Transverse colon (tissue), 4 donors: ENCODE measurements around the gene CTSC. TPM values are rescaled to one million over a fixed set of nuclear protein-coding genes. Genes with fewer than 3 reads are reported as not detected.

Experiments used
- DNase-seq: peaks from one replicate; pipeline ENCODE4 v3.0.0-alpha.2; 2019
- H3K27ac ChIP-seq, 4 donors: fragments of 200-600 bp; sonication (generic); 2 replicates each; pipeline ENCODE4 v1.5.1; 2016 to 2018; ENCODE audit warnings: inconsistent platforms in 4 of 4
- H3K27me3 ChIP-seq: fragments of 200-600 bp; sonication (generic); 2 replicates; pipeline ENCODE4 v1.5.1; 2017; ENCODE audit warnings: inconsistent platforms
- H3K36me3 ChIP-seq, 4 donors: fragments of 200-600 bp; sonication (generic); 2 replicates each; pipeline ENCODE4 v1.5.1; 2017 to 2019; ENCODE audit warnings: inconsistent platforms in 4 of 4
- H3K4me1 ChIP-seq, 4 donors: fragments of 200-600 bp; sonication (generic); 2 replicates each; pipeline ENCODE4 v1.5.1; 2017 to 2020; ENCODE audit warnings: inconsistent platforms in 4 of 4
- H3K4me3 ChIP-seq, 4 donors: fragments of 200-600 bp; sonication (generic); 1 replicate in 1 of 4; 2 replicates in 3 of 4; pipeline versions ENCODE4 v1.5.1 to v1.6.1; 2017 to 2019; ENCODE audit warnings: inconsistent platforms in 4 of 4
- H3K9me3 ChIP-seq, 2 donors: fragments of 200-600 bp; sonication (generic); 2 replicates each; pipeline ENCODE4 v1.5.1; 2017 to 2019; ENCODE audit warnings: inconsistent platforms in 2 of 2
- CTCF ChIP-seq, 5 experiments: fragments of 200-600 bp in 3 of 5; fragments of 450-650 bp in 2 of 5; sonication (generic) in 3 of 5; IDR thresholded peaks; 1 replicate in 2 of 5; 2 replicates in 3 of 5; pipeline ENCODE4 v1.5.1; 2016 to 2017; ENCODE audit warnings: antibody characterized with exemption in 5 of 5, inconsistent platforms in 3 of 5, mild to moderate bottlenecking in 2 of 5, moderate library complexity in 1 of 5
- EP300 ChIP-seq: sonication (generic); formaldehyde crosslinking; IDR thresholded peaks from one replicate; pipeline ENCODE4 v1.6.1; 2017; ENCODE audit warnings: antibody characterized with exemption, low read depth
- POLR2A ChIP-seq: fragments of 450-650 bp; IDR thresholded peaks from one replicate; pipeline ENCODE4 v1.6.1; 2016; ENCODE audit warnings: antibody characterized with exemption, mild to moderate bottlenecking, moderate library complexity
- POLR2AphosphoS5 ChIP-seq, 3 donors: sonication (generic); formaldehyde crosslinking; IDR thresholded peaks; one replicate each; pipeline ENCODE4 v1.6.1; 2016; ENCODE audit warnings: antibody characterized with exemption in 3 of 3
- WGBS, 2 donors: methylation state at CpG; one replicate each; pipeline ENCODE4 v1.1.5; 2018; ENCODE audit warnings: low coverage in 1 of 2; 5-methylcytosine and 5-hydroxymethylcytosine counted together
- in situ Hi-C, 4 donors: fragments of 200-750 bp; cut with MboI; loops; one replicate each; pipeline versions ENCODE4 v1.15.0 to v1.15.1; 2017; ENCODE audit warnings: low sequenced_read_pairs in 3 of 4, low pct_ligation_motif_present in 1 of 4, low pct_unique_long_range_greater_than_20kb in 1 of 4
- intact Hi-C: fragments of 100-400 bp; cut with DNase I; formaldehyde crosslinking; loops from one replicate; pipeline ENCODE4 v1.15.1; 2023; ENCODE audit warnings: low total_unique reads
- total RNA-seq, 4 donors: library from RNA; depleted of rRNA; stranded (reverse); fragments of >200 nt; gene quantifications; one replicate each; pipeline ENCODE4 v1.1.0, GENCODE V29; 2016

Gene CTSC
- total RNA-seq, 4 donors from 2014 or later = 49.0 to 141 (median 75.2) TPM

- no peaks in the 10 kb centered on the region for H3K27me3 ChIP-seq
- no peak overlapping the region for H3K27ac ChIP-seq
- intact Hi-C loops (no loop called here), in situ Hi-C loops (no loop called here)
- H3K9me3 ChIP-seq = no peaks in the 10 kb centered on the region
- no peak for DNase-seq
- no peaks in the 10 kb centered on the region for H3K36me3 ChIP-seq
- no peak for TF ChIP-seq POLR2A
- no peak for TF ChIP-seq POLR2AphosphoS5 (IDR thresholded peaks at IDR 0.05)
- no peak for TF ChIP-seq EP300
- TF ChIP-seq CTCF (IDR thresholded peaks at IDR 0.05) = no peak
- 79 to 80% methylated on average over 2 to 3 of the region's 3 CpGs for WGBS, 2 donors
- H3K4me3 ChIP-seq = no peak overlapping the region
- peaks cover 0 to 20% (median 2%) of the 10 kb centered on the region in 4 donors for H3K4me1 ChIP-seq
These were observed 43.6 kb downstream of the CTSC start for GRCh38 chr11:88293931-88294330.

GRCh38 chr11:88292171-88292843, 45.2 kb downstream of the CTSC start:
- intact Hi-C loops = no loop called here
- H3K4me1 ChIP-seq = peaks cover 0 to 10% (median 2%) of the 10 kb centered on the region in 4 donors
- H3K36me3 ChIP-seq = no peaks in the 10 kb centered on the region
- H3K4me3 ChIP-seq = no peak overlapping the region
- peak in 1 of 5 experiments; percentile 5 for TF ChIP-seq CTCF (IDR thresholded peaks at IDR 0.05)
- TF ChIP-seq POLR2AphosphoS5 (IDR thresholded peaks at IDR 0.05) = peak in 1 of 3 donors; percentile 4
- TF ChIP-seq EP300 = no peak
- no peak for TF ChIP-seq POLR2A
- in situ Hi-C loops = no loop called here
- DNase-seq = peak; percentile 58
- H3K27me3 ChIP-seq = no peaks in the 10 kb centered on the region
- 48 to 52% methylated on average over 3 of the region's 3 CpGs for WGBS, 2 donors
- H3K27ac ChIP-seq = no peak overlapping the region
- H3K9me3 ChIP-seq = no peaks in the 10 kb centered on the region

- no peak for DNase-seq
- Histone ChIP-seq H3K4me3 (no peak overlapping the region), H3K4me1 (peaks cover 0 to 27% (median 2%) of the 10 kb centered on the region in 4 donors), H3K9me3 (no peaks in the 10 kb centered on the region), H3K27me3 (no peaks in the 10 kb centered on the region), H3K27ac (no peak overlapping the region), H3K36me3 (no peaks in the 10 kb centered on the region)
- TF ChIP-seq CTCF (IDR thresholded peaks at IDR 0.05) (no peak), POLR2AphosphoS5 (IDR thresholded peaks at IDR 0.05) (no peak), EP300 (no peak), POLR2A (no peak)
- WGBS, 2 donors = 100% methylated on average over 1 of the region's 1 CpG
- in situ Hi-C loops (no loop called here), intact Hi-C loops (no loop called here)
These were observed 49.0 kb downstream of the CTSC start for GRCh38 chr11:88288560-88288959.

- Histone ChIP-seq H3K27ac (no peak overlapping the region), H3K9me3 (no peaks in the 10 kb centered on the region), H3K36me3 (no peaks in the 10 kb centered on the region), H3K27me3 (no peaks in the 10 kb centered on the region), H3K4me1 (peaks cover 0 to 38% (median 2%) of the 10 kb centered on the region in 4 donors), H3K4me3 (no peak overlapping the region)
- no peak for DNase-seq
- intact Hi-C loops (no loop called here), in situ Hi-C loops (no loop called here)
- TF ChIP-seq POLR2AphosphoS5 (IDR thresholded peaks at IDR 0.05) (no peak), EP300 (no peak), CTCF (IDR thresholded peaks at IDR 0.05) (no peak), POLR2A (no peak)
These were observed 53.0 kb downstream of the CTSC start for GRCh38 chr11:88284336-88285050.
